K562 (cell line): ENCODE measurements around the gene ELMO3. TPM values are rescaled to one million over a fixed set of nuclear protein-coding genes. Genes with fewer than 3 reads are reported as not detected.

Source experiments
- ATAC-seq: fragments of 200-7000 bp; cut with Tn5 transposase; 3 replicates; pipeline ENCODE4 v1.9.1; 2020; ENCODE audit warnings: moderate library complexity
- BruUV-seq: library from RNA; stranded (reverse); fragments of 400-500 nt; replicated peaks from 2 replicates; lab custom pipeline; 2021; lab: Mats Ljungman, UMichigan
- CTCF ChIA-PET: fragments of 300-600 bp; formaldehyde crosslinking; extraction: SDS; loops from one replicate; lab custom pipeline; 2021; ENCODE audit warnings: low intra/inter-chr PET ratio; lab: Yijun Ruan, JAX
- POLR2A ChIA-PET: fragments of 300-600, 350-650 bp; sonication (Branson Sonifier 250); formaldehyde crosslinking; extraction: SDS; loops from one replicate; lab custom pipeline; 2021; ENCODE audit warnings: antibody characterized with exemption, inconsistent platforms; lab: Yijun Ruan, JAX
- DNase-seq, 4 experiments: peaks; one replicate each; pipeline versions ENCODE4 v3.0.0 to v3.0.0-alpha.2; 2011 to 2018; ENCODE audit warnings: low spot score in 3 of 4, mixed read lengths in 3 of 4; ENCODE audit errors: extremely low read depth in 1 of 4
- FAIRE-seq: peaks from 2 replicates; lab custom pipeline; 2011; peaks lifted over from hg19 to GRCh38; lab: Jason Lieb, UNC
- H2AFZ ChIP-seq: 2 replicates; pipeline ENCODE4 v1.6.0; 2011; ENCODE audit warnings: low read depth, low read length, control low read depth, inconsistent platforms
- H3K27ac ChIP-seq: fragments of 200-600 bp; 3 replicates; pipeline ENCODE4 v1.8.0; 2011; ENCODE audit warnings: low read depth, mild to moderate bottlenecking, control low read depth, inconsistent platforms, low read length, moderate library complexity, mixed read lengths; ENCODE audit errors: extremely low read depth
- H3K27me3 ChIP-seq, 2 experiments: fragments of 300-600 bp in 1 of 2; 2 replicates in 1 of 2; 3 replicates in 1 of 2; pipeline versions ENCODE4 v1.6.0 to v1.8.0; 2011; ENCODE audit warnings: inconsistent platforms in 2 of 2, low read length in 2 of 2, mild to moderate bottlenecking in 1 of 2, mixed read lengths in 1 of 2, moderate library complexity in 1 of 2; ENCODE audit not compliant: control insufficient read depth in 2 of 2, insufficient read depth in 2 of 2
- H3K36me3 ChIP-seq: fragments of 300-600 bp; 3 replicates; pipeline ENCODE4 v1.8.0; 2011; ENCODE audit warnings: mild to moderate bottlenecking, low read length, inconsistent platforms; ENCODE audit not compliant: control insufficient read depth, insufficient read depth
- H3K4me1 ChIP-seq, 2 experiments: fragments of 200-600 bp in 1 of 2; replicated peaks in 1 of 2; 2 replicates in 1 of 2; 3 replicates in 1 of 2; pipeline versions ENCODE4 v1.5.1 to v1.8.0; 2011; ENCODE audit warnings: inconsistent platforms in 2 of 2, low read length in 2 of 2, mild to moderate bottlenecking in 1 of 2, mixed read lengths in 1 of 2, moderate library complexity in 1 of 2; ENCODE audit not compliant: control insufficient read depth in 2 of 2, insufficient read depth in 2 of 2
- H3K4me2 ChIP-seq: 2 replicates; pipeline ENCODE4 v1.6.1; 2011; ENCODE audit warnings: low read length, control low read depth, inconsistent platforms, mixed read lengths; ENCODE audit not compliant: insufficient read depth
- H3K4me3 ChIP-seq: fragments of 200-600 bp; sonication (generic), shearing (Covaris generic); 2 replicates; pipeline ENCODE4 v1.5.1; 2016; ENCODE audit warnings: control low read depth, inconsistent platforms
- H3K79me2 ChIP-seq: fragments of 200-600 bp; 3 replicates; pipeline ENCODE4 v1.8.0; 2011; ENCODE audit warnings: low read length, inconsistent platforms; ENCODE audit not compliant: control insufficient read depth, insufficient read depth
- H3K9ac ChIP-seq, 2 experiments: 2 replicates each; pipeline versions ENCODE4 v1.6.0 to v1.6.1; 2011; ENCODE audit warnings: low read depth in 2 of 2, low read length in 2 of 2, control low read depth in 1 of 2, inconsistent platforms in 1 of 2, mild to moderate bottlenecking in 1 of 2, mixed read lengths in 1 of 2; ENCODE audit not compliant: insufficient read depth in 1 of 2
- H3K9me1 ChIP-seq: one replicate; pipeline ENCODE4 v1.6.0; 2011; ENCODE audit warnings: inconsistent platforms, mild to moderate bottlenecking, low read length, moderate library complexity; ENCODE audit not compliant: control insufficient read depth, insufficient read depth
- H3K9me3 ChIP-seq: replicated peaks from 2 replicates; pipeline ENCODE4 v1.5.1; 2011; ENCODE audit warnings: low read depth, low read length, inconsistent platforms; ENCODE audit not compliant: control insufficient read depth, insufficient read depth
- H4K20me1 ChIP-seq: replicated peaks from 2 replicates; pipeline ENCODE4 v1.6.1; 2011; ENCODE audit warnings: low read length, inconsistent platforms, mixed read lengths; ENCODE audit not compliant: control insufficient read depth, insufficient read depth
- CTBP1 ChIP-seq: fragments of 450-650 bp; IDR thresholded peaks from 2 replicates; pipeline ENCODE4 v1.6.1; 2016; ENCODE audit warnings: borderline replicate concordance
- HDAC8 ChIP-seq: fragments of 450-650 bp; IDR thresholded peaks from 2 replicates; pipeline ENCODE4 v1.6.1; 2016; ENCODE audit warnings: mild to moderate bottlenecking, missing genetic modification characterization, moderate library complexity, missing compliant biosample characterization
- MEF2A ChIP-seq: IDR thresholded peaks from 2 replicates; pipeline ENCODE4 v1.6.1; 2011; ENCODE audit warnings: low read depth, mild to moderate bottlenecking, low read length, moderate library complexity; ENCODE audit not compliant: control insufficient read depth
- NRF1 ChIP-seq, 2 experiments: fragments of 450-650 bp; IDR thresholded peaks in 1 of 2; conservative IDR thresholded peaks in 1 of 2; 2 replicates each; pipeline ENCODE4 v1.6.1; 2014; ENCODE audit warnings: mild to moderate bottlenecking in 2 of 2
- RBFOX2 ChIP-seq: fragments of 200-400 bp; formaldehyde crosslinking; IDR thresholded peaks from 2 replicates; pipeline ENCODE4 v1.6.1; 2017; ENCODE audit warnings: low read depth, mild to moderate bottlenecking, low read length, moderate library complexity
- RBM17 ChIP-seq: fragments of 200-400 bp; formaldehyde crosslinking; IDR thresholded peaks from 2 replicates; pipeline ENCODE4 v1.6.1; 2017; ENCODE audit warnings: low read depth, mild to moderate bottlenecking, low read length, borderline replicate concordance
- SNIP1 ChIP-seq: fragments of 450-650 bp; IDR thresholded peaks from 2 replicates; pipeline ENCODE4 v1.7.1; 2017; ENCODE audit warnings: low read depth, mild to moderate bottlenecking
- SP1 ChIP-seq: sonication (generic); formaldehyde crosslinking; IDR thresholded peaks from 2 replicates; pipeline ENCODE4 v1.8.1; 2022; ENCODE audit warnings: mild to moderate bottlenecking, missing genetic modification reagents
- TAF1 ChIP-seq: IDR thresholded peaks from 2 replicates; pipeline ENCODE4 v1.6.1; 2011; ENCODE audit warnings: mild to moderate bottlenecking, low read length, moderate library complexity; ENCODE audit not compliant: insufficient read depth, control insufficient read depth, severe bottlenecking; ENCODE audit errors: extremely low read depth
- XRCC4 ChIP-seq: IDR thresholded peaks from one replicate; pipeline ENCODE4 v1.6.1; 2011; ENCODE audit not compliant: insufficient read depth, insufficient read length; ENCODE audit errors: extremely low read depth
- YBX1 ChIP-seq: fragments of 450-650 bp; IDR thresholded peaks from 2 replicates; pipeline ENCODE4 v1.7.1; 2016; ENCODE audit warnings: mild to moderate bottlenecking
- ZBTB7A ChIP-seq: IDR thresholded peaks from 2 replicates; pipeline ENCODE4 v1.6.1; 2011; ENCODE audit warnings: low read depth, mild to moderate bottlenecking, low read length, moderate library complexity, borderline replicate concordance; ENCODE audit not compliant: control insufficient read depth
- ZNF263 ChIP-seq: sonication (generic); formaldehyde crosslinking; IDR thresholded peaks from 2 replicates; pipeline ENCODE4 v1.8.0; 2022; ENCODE audit warnings: mild to moderate bottlenecking, missing genetic modification reagents, borderline replicate concordance
- WGBS: fragments of 100-300 bp; shearing (Covaris generic); methylation state at CpG from one replicate; pipeline ENCODE4 v1.1.6; 2016; ENCODE audit warnings: low coverage, mixed read lengths; ENCODE audit not compliant: insufficient coverage; ENCODE audit errors: missing lambda C conversion rate; 5-methylcytosine and 5-hydroxymethylcytosine counted together
- in situ Hi-C: fragments of 300-500 bp; cut with MboI; formaldehyde crosslinking; loops from 4 replicates; pipeline ENCODE4 v1.15.0; 2018; ENCODE audit warnings: inconsistent platforms, mixed read lengths
- intact Hi-C: fragments of 100-400 bp; cut with micrococcal nuclease; formaldehyde crosslinking; loops from 2 replicates; pipeline ENCODE4 v1.14.2; 2022
- polyA plus RNA-seq, 8 experiments: library from polyadenylated mRNA; depleted of rRNA in 4 of 8; stranded (reverse) in 5 of 8; unstranded in 3 of 8; fragments of >200 nt; fragmentation: Nextera tagmentation in 2 of 8; fragmentation: Illumina TruSeq in 1 of 8; extraction: Ambion mirVana in 2 of 8; extraction: Trizol in 1 of 8; gene quantifications; 2 replicates each; pipeline versions ENCODE4 v1.2.1 to v1.2.3, GENCODE V29; 2011 to 2014; ENCODE audit warnings: inconsistent platforms in 1 of 8, missing spikeins in 1 of 8
- total RNA-seq, 7 experiments: library from RNA; depleted of rRNA in 6 of 7; stranded (reverse); fragments of >200 nt in 6 of 7; fragmentation: Illumina TruSeq in 2 of 7; extraction: Trizol in 2 of 7; gene quantifications; 2 replicates each; pipeline versions ENCODE4 v1.2.1 to v1.2.3, GENCODE V29; 2011 to 2021; ENCODE audit warnings: low replicate concordance in 1 of 7
- TF ChIP-seq, protein P1 (sequence below): sonication (generic); formaldehyde crosslinking; IDR thresholded peaks from 2 replicates; pipeline ENCODE4 v1.8.1; 2023; ENCODE audit warnings: mild to moderate bottlenecking, missing genetic modification reagents
- TF ChIP-seq, protein P2 (sequence below): IDR thresholded peaks from 3 replicates; pipeline ENCODE4 v1.6.1; 2011; ENCODE audit warnings: borderline replicate concordance, mild to moderate bottlenecking, moderate library complexity; ENCODE audit not compliant: insufficient read length; ENCODE audit errors: extremely low read depth

The ELMO3 gene
- total and polyA plus RNA-seq, 9 of the 15 experiments (the other 6 are each of a cell fraction or from before 2014, with no cell fraction given): 0.04 to 5.1 (median 1.5) TPM

DNA sequence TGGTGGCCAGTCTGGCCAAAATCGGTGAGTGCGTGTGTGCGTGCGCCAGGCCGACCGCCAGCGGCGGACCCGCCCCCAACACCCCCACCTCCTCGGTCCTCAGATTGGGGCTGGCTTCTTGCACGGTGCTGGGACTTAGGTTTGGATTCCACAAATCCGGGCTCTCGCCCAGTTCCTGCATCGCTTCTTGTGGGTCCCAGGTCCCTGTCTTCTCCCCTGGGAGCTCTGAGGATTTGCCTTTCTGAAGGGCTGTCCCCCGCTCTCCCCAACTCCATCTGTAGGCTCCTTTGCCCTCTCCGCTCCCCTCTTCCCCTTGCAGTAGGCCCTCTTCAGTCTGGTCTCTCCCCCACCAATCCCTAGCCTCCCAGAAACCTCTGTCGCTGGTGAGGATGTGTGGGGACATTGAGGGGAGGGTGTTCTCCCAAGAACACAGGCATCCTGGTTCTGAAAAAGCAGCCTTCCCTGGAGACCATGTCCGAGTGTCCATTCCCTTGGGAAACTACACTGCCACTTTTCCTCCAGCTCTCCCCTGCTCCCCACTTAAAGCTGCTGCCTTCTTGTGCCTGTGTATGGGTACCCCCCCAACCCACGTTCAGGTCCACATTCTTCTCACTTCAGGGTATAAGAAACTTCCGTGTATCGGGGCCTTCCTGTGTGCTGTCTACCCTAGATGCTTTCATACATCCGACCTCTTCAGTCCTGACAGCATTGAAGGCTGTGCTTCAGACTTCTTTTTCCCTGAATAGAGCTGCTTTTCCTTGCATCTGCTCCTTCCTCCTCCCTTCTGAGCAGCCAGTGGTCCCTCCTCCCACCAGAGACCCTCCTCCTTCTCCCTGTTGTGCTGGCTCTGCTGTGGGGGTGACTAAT, 50.5 kb downstream of the ELMO3 start:
- Histone ChIP-seq H3K79me2 (peaks cover 28% of the 10 kb centered on the region), H3K4me1 (peaks cover 29 to 53% of the 10 kb centered on the region in 2 experiments), H3K9me3 (no peaks in the 10 kb centered on the region), H3K36me3 (peaks cover 8% of the 10 kb centered on the region; the same call in 1 of the 3 replicates), H2AFZ (peak overlapping the region; percentile 86), H3K4me3 (peak overlapping the region; percentile 43), H3K27me3 (no peaks in the 10 kb centered on the region), H3K4me2 (peak overlapping the region; percentile 76), H3K9me1 (no peaks in the 10 kb centered on the region), H4K20me1 (no peaks in the 10 kb centered on the region), H3K9ac (peak overlapping the region; percentile 63 to 91), H3K27ac (no peak overlapping the region)
- in situ Hi-C loops: loop anchor here (5.0 kb wide), 1 partner anchor 93 kb away; no protein-coding TSS in a partner anchor
- FAIRE-seq: peak; percentile 29
- BruUV-seq: no TSS peak
- ATAC-seq: no peak
- intact Hi-C loops: loop anchor here (5.0 to 10.0 kb wide), 2 partner anchors 275 to 297 kb away; no protein-coding TSS in a partner anchor
- WGBS: 34% methylated on average over 18 of the region's 22 CpGs
- peak in 1 of 4 experiments; percentile 45 for DNase-seq
- ChIA-PET POLR2A (interaction anchor here (0.5 to 1.2 kb wide), 4 partner anchors 9 to 152 kb away, joined by 3 to 4 read pairs (median 4); no protein-coding TSS in a partner anchor), CTCF (no interaction called here)
- TF ChIP-seq, protein P1, sequence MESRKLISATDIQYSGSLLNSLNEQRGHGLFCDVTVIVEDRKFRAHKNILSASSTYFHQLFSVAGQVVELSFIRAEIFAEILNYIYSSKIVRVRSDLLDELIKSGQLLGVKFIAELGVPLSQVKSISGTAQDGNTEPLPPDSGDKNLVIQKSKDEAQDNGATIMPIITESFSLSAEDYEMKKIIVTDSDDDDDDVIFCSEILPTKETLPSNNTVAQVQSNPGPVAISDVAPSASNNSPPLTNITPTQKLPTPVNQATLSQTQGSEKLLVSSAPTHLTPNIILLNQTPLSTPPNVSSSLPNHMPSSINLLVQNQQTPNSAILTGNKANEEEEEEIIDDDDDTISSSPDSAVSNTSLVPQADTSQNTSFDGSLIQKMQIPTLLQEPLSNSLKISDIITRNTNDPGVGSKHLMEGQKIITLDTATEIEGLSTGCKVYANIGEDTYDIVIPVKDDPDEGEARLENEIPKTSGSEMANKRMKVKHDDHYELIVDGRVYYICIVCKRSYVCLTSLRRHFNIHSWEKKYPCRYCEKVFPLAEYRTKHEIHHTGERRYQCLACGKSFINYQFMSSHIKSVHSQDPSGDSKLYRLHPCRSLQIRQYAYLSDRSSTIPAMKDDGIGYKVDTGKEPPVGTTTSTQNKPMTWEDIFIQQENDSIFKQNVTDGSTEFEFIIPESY (CRISPR knock-in tag): peak; percentile 95
- TF ChIP-seq YBX1 (no peak), XRCC4 (no peak), SNIP1 (no peak), ZBTB7A (0 out of 2 replicates have a peak, but pooled peaks have one; percentile 21), CTBP1 (peak; percentile 4; the same call in 1 of the 2 replicates), ZNF263 (CRISPR knock-in tag) (peak; percentile 70), SP1 (CRISPR knock-in tag) (peak; percentile 29; the same call in 1 of the 2 replicates), RBM17 (no peak), MEF2A (no peak), HDAC8 (tag) (no peak), RBFOX2 (peak; percentile 47), NRF1 (conservative IDR thresholded peaks at IDR 0.05 in 1 of 2, IDR thresholded peaks at IDR 0.05 in 1 of 2) (0 out of 4 replicates have a peak, but pooled peaks of 1 of the 2 experiments have one; percentile 28), TAF1 (peak; percentile 30)
- TF ChIP-seq, protein P2, sequence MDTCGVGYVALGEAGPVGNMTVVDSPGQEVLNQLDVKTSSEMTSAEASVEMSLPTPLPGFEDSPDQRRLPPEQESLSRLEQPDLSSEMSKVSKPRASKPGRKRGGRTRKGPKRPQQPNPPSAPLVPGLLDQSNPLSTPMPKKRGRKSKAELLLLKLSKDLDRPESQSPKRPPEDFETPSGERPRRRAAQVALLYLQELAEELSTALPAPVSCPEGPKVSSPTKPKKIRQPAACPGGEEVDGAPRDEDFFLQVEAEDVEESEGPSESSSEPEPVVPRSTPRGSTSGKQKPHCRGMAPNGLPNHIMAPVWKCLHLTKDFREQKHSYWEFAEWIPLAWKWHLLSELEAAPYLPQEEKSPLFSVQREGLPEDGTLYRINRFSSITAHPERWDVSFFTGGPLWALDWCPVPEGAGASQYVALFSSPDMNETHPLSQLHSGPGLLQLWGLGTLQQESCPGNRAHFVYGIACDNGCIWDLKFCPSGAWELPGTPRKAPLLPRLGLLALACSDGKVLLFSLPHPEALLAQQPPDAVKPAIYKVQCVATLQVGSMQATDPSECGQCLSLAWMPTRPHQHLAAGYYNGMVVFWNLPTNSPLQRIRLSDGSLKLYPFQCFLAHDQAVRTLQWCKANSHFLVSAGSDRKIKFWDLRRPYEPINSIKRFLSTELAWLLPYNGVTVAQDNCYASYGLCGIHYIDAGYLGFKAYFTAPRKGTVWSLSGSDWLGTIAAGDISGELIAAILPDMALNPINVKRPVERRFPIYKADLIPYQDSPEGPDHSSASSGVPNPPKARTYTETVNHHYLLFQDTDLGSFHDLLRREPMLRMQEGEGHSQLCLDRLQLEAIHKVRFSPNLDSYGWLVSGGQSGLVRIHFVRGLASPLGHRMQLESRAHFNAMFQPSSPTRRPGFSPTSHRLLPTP: no peak
